Chondrocyte (in vitro differentiated cells): ENCODE measurements around the gene KBTBD13. TPM values are rescaled to one million over a fixed set of nuclear protein-coding genes. Genes with fewer than 3 reads are reported as not detected.
"Not testable (repeated sequence)": the region's sequence is repeated elsewhere in the genome, so short reads cannot be mapped to it uniquely, and the experiment has no call there.

Experiments
- DNase-seq: peaks from one replicate; pipeline ENCODE4 v3.0.0; 2021; ENCODE audit warnings: mixed read lengths, low spot score
- H3K27ac Mint-ChIP-seq: one replicate; pipeline ENCODE4 v1.8.0; 2021; ENCODE audit warnings: mild to moderate bottlenecking, moderate library complexity, mixed read lengths; ENCODE audit not compliant: unreplicated experiment
- H3K27me3 Mint-ChIP-seq: 2 replicates; pipeline ENCODE4 v1.8.0; 2021; ENCODE audit warnings: low read depth, mixed read lengths
- H3K36me3 Mint-ChIP-seq: 2 replicates; pipeline ENCODE4 v1.8.0; 2021; ENCODE audit warnings: low read depth, mixed read lengths
- H3K4me1 Mint-ChIP-seq: 2 replicates; pipeline ENCODE4 v1.8.0; 2021; ENCODE audit warnings: low read depth, mild to moderate bottlenecking, mixed read lengths
- H3K4me3 Mint-ChIP-seq: one replicate; pipeline ENCODE4 v1.8.0; 2021; ENCODE audit warnings: mild to moderate bottlenecking, moderate library complexity, mixed read lengths; ENCODE audit not compliant: unreplicated experiment
- H3K9me3 Mint-ChIP-seq: 2 replicates; pipeline ENCODE4 v1.8.0; 2021; ENCODE audit warnings: low read depth, mixed read lengths
- total RNA-seq: library from RNA; stranded (reverse); gene quantifications from 3 replicates; pipeline ENCODE4 v1.2.1, GENCODE V29; 2021
- TF ChIP-seq, protein P1 (sequence below): fragments of 200-600 bp; sonication (generic); IDR thresholded peaks from 2 replicates; pipeline ENCODE4 v1.5.0; 2021; ENCODE audit warnings: antibody characterized with exemption, mild to moderate bottlenecking, moderate library complexity

Gene KBTBD13
- total RNA-seq, 1 donor from 2014 or later: not detected

DNA sequence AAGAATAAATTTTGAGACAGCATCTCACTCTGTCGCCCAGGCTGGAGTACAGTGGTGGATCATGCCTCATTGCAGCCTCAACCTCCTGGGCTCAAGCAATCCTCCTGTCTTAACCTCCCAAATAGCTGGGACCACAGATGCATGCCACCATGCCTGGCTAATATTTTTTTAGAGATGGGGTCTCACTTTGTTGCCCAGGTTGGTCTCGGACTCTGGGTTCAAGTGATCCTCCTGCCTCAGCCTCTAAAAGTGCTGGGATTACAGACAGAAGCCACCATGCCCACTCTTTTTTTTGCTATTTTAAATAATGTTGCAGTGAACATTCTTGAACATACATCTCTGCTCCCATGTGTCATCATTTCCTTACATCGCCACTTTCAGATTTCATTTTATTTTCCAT, 38.1 kb upstream of the KBTBD13 start:
- H3K36me3 Mint-ChIP-seq: no peaks in the 10 kb centered on the region
- H3K9me3 Mint-ChIP-seq: no peaks in the 10 kb centered on the region
- peaks cover 3% of the 10 kb centered on the region for H3K4me1 Mint-ChIP-seq
- H3K27me3 Mint-ChIP-seq: no peaks in the 10 kb centered on the region
- no peak for DNase-seq
- TF ChIP-seq, protein P1, sequence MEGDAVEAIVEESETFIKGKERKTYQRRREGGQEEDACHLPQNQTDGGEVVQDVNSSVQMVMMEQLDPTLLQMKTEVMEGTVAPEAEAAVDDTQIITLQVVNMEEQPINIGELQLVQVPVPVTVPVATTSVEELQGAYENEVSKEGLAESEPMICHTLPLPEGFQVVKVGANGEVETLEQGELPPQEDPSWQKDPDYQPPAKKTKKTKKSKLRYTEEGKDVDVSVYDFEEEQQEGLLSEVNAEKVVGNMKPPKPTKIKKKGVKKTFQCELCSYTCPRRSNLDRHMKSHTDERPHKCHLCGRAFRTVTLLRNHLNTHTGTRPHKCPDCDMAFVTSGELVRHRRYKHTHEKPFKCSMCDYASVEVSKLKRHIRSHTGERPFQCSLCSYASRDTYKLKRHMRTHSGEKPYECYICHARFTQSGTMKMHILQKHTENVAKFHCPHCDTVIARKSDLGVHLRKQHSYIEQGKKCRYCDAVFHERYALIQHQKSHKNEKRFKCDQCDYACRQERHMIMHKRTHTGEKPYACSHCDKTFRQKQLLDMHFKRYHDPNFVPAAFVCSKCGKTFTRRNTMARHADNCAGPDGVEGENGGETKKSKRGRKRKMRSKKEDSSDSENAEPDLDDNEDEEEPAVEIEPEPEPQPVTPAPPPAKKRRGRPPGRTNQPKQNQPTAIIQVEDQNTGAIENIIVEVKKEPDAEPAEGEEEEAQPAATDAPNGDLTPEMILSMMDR: no peak
- H3K27ac Mint-ChIP-seq: no peak overlapping the region
- no peak overlapping the region for H3K4me3 Mint-ChIP-seq

GRCh38 chr15:65038836-65039235, 37.7 kb upstream of the KBTBD13 start:
- DNase-seq: no peak
- Mint-ChIP-seq H3K9me3 (no peaks in the 10 kb centered on the region), H3K27ac (no peak overlapping the region), H3K4me1 (no peaks in the 10 kb centered on the region), H3K27me3 (no peaks in the 10 kb centered on the region), H3K36me3 (no peaks in the 10 kb centered on the region), H3K4me3 (no peak overlapping the region)
- TF ChIP-seq, protein P1: no peak

GRCh38 chr15:65040461-65040860, 36.1 kb upstream of the KBTBD13 start:
- Mint-ChIP-seq H3K9me3 (no peaks in the 10 kb centered on the region), H3K27ac (no peak overlapping the region), H3K4me1 (no peaks in the 10 kb centered on the region), H3K27me3 (no peaks in the 10 kb centered on the region), H3K36me3 (no peaks in the 10 kb centered on the region), H3K4me3 (no peak overlapping the region)
- TF ChIP-seq, protein P1: no peak
- no peak for DNase-seq

GRCh38 chr15:65041787-65042186, 34.8 kb upstream of the KBTBD13 start:
- Mint-ChIP-seq H3K9me3 (no peaks in the 10 kb centered on the region), H3K27me3 (no peaks in the 10 kb centered on the region), H3K27ac (no peak overlapping the region), H3K4me1 (no peaks in the 10 kb centered on the region), H3K4me3 (no peak overlapping the region), H3K36me3 (no peaks in the 10 kb centered on the region)
- TF ChIP-seq, protein P1: no peak
- no peak for DNase-seq

DNA sequence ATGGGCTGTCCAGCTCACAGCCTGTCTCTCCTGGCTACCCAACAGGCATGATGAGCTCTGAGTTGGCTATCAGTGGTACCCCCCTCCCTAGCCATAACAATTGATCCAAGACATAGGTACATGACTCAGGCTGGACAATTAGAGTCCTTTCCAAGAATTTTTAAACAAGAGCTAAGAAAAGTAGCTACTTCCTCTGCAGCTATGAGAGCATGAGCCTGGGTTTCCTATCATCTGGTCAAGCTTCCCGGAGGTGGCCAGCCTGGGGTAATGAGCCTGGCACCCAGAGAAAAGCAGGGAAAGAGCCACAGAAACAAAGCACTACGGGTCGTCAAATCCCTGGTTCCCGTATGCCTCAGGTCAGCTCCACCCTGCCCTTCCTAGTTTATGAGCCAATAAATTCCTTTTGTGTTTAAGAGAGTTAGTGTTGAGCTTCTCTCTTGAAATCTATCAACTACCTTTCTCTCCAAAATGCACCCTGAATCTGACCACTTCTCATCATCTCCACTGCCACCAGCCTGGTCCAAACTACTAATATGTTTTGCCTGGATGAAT, 33.7 kb upstream of the KBTBD13 start:
- no peak overlapping the region for H3K4me3 Mint-ChIP-seq
- H3K27me3 Mint-ChIP-seq: no peaks in the 10 kb centered on the region
- H3K4me1 Mint-ChIP-seq: no peaks in the 10 kb centered on the region
- TF ChIP-seq, protein P1: no peak
- H3K36me3 Mint-ChIP-seq: no peaks in the 10 kb centered on the region
- DNase-seq: no peak
- no peak overlapping the region for H3K27ac Mint-ChIP-seq
- no peaks in the 10 kb centered on the region for H3K9me3 Mint-ChIP-seq

- DNase-seq, H3K4me3 Mint-ChIP-seq, H3K27ac Mint-ChIP-seq, H3K27me3 Mint-ChIP-seq, H3K36me3 Mint-ChIP-seq, H3K4me1 Mint-ChIP-seq, H3K9me3 Mint-ChIP-seq: not testable (repeated sequence)
Observed at GRCh38 chr15:65044218-65044617, 32.3 kb upstream of the KBTBD13 start.
